ENCODE measurements around the gene CHAC1. TPM values are rescaled to one million over a fixed set of nuclear protein-coding genes. Genes with fewer than 3 reads are reported as not detected.

Gene CHAC1
- total RNA-seq, 1 experiment from 2014 or later, result 8.6 TPM

DNA sequence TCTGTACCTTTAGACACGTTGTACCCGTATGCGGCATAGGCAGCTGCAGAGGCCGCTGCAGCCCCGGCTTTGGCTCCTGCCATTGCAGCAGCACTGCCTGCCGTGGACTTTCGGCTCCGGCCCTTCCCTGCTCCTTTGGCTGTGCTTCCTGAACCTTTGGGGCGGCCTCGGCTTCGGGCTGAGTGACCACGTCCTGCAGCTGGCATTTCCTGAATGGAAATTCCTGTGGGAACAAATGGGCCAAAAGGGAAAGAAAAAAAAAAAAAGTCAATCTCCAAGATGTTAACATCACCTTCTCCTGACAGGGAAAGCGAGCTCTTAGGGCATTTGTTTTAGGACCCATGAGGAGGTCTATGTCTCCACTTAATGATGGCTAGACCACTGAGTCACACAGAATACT lies 29.6 kb downstream of the CHAC1 start:
- Histone ChIP-seq H3K27ac (no peak overlapping the region), H3K4me3 (no peak overlapping the region), H3K4me1 (replicated peaks; ENCODE audit: insufficient read depth) (no peaks in the 10 kb centered on the region), H3K9me2 (ENCODE audit: insufficient read depth) (no peaks in the 10 kb centered on the region), H4K20me1 (ENCODE audit: insufficient read depth) (no peaks in the 10 kb centered on the region), H3K36me3 (ENCODE audit: low read depth) (peaks cover 6% of the 10 kb centered on the region; the same call in 1 of the 2 replicates), H3F3A (ENCODE audit: insufficient read depth, low read depth) (no peaks in the 10 kb centered on the region), H3K9me3 (ENCODE audit: insufficient read depth, low read depth) (no peaks in the 10 kb centered on the region), H3K4me2 (no peak overlapping the region), H3K79me2 (ENCODE audit: low read depth) (no peaks in the 10 kb centered on the region), H3K27me3 (ENCODE audit: insufficient read depth, low read depth) (no peaks in the 10 kb centered on the region), H2AFZ (no peak overlapping the region)
- BruUV-seq (replicated peaks), result no TSS peak
- ChIA-PET POLR2A (ENCODE audit: unreplicated experiment) (interaction anchor here (0.7 to 1.3 kb wide), 2 partner anchors 43 to 765 kb away, joined by 7 to 13 read pairs; no protein-coding TSS in a partner anchor), CTCF (interaction anchor here (0.6 kb wide), 1 partner anchor 23 kb away, joined by 3 read pairs; no protein-coding TSS in a partner anchor)
- DNase-seq, result no peak
- intact Hi-C loops (cut with micrococcal nuclease; ENCODE audit: unreplicated experiment), result loop anchor here (10.0 kb wide), 1 partner anchor 112 kb away; no protein-coding TSS in a partner anchor
- TF ChIP-seq, protein P1, sequence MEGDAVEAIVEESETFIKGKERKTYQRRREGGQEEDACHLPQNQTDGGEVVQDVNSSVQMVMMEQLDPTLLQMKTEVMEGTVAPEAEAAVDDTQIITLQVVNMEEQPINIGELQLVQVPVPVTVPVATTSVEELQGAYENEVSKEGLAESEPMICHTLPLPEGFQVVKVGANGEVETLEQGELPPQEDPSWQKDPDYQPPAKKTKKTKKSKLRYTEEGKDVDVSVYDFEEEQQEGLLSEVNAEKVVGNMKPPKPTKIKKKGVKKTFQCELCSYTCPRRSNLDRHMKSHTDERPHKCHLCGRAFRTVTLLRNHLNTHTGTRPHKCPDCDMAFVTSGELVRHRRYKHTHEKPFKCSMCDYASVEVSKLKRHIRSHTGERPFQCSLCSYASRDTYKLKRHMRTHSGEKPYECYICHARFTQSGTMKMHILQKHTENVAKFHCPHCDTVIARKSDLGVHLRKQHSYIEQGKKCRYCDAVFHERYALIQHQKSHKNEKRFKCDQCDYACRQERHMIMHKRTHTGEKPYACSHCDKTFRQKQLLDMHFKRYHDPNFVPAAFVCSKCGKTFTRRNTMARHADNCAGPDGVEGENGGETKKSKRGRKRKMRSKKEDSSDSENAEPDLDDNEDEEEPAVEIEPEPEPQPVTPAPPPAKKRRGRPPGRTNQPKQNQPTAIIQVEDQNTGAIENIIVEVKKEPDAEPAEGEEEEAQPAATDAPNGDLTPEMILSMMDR (conservative IDR thresholded peaks at IDR 0.05), result no peak
- TF ChIP-seq EZH2 (IDR thresholded peaks at IDR 0.05; ENCODE audit: low read depth), result no peak

DNA sequence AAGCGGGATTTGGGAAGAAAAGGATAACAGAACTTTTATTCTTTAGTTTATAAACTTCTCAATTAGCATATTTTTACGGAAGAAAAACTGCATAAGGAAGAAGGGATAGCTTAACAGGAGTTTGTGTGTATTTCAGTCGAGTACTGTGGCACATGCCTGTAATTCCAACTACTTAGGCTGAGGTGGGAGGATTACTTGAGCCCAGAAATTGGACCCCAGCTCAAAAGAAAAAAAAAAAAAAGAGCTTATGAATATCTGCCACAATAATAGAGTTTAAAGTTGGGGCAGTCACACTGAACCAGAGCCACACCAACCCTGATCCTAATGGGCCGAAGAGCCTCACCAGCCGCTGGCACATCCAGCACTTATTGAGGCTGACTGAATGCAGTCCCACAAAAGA lies 31.1 kb downstream of the CHAC1 start:
- H4K20me1 ChIP-seq (ENCODE audit: insufficient read depth), result no peaks in the 10 kb centered on the region
- no peak for TF ChIP-seq EZH2 (IDR thresholded peaks at IDR 0.05; ENCODE audit: low read depth)
- TF ChIP-seq, protein P1 (conservative IDR thresholded peaks at IDR 0.05), result no peak
- no peaks in the 10 kb centered on the region for H3K4me1 ChIP-seq (replicated peaks; ENCODE audit: insufficient read depth)
- peaks cover 7% of the 10 kb centered on the region; the same call in 1 of the 2 replicates for H3K36me3 ChIP-seq (ENCODE audit: low read depth)
- BruUV-seq (replicated peaks), result no TSS peak
- no peak overlapping the region for H3K4me2 ChIP-seq
- H3K9me3 ChIP-seq (ENCODE audit: insufficient read depth, low read depth), result no peaks in the 10 kb centered on the region
- ChIA-PET CTCF (no interaction called here), POLR2A (ENCODE audit: unreplicated experiment) (interaction anchor here (0.6 kb wide), 1 partner anchor 31 kb away, joined by 3 read pairs; the partner anchor contains the start of gene CHAC1)
- no peak overlapping the region for H3K27ac ChIP-seq
- H3F3A ChIP-seq (ENCODE audit: insufficient read depth, low read depth), result no peaks in the 10 kb centered on the region
- H2AFZ ChIP-seq, result no peak overlapping the region
- no peak for DNase-seq
- H3K9me2 ChIP-seq (ENCODE audit: insufficient read depth), result no peaks in the 10 kb centered on the region
- intact Hi-C loops (cut with micrococcal nuclease; ENCODE audit: unreplicated experiment), result loop anchor here (10.0 kb wide), 1 partner anchor 110 kb away; no protein-coding TSS in a partner anchor
- H3K27me3 ChIP-seq (ENCODE audit: insufficient read depth, low read depth), result no peaks in the 10 kb centered on the region
- H3K4me3 ChIP-seq, result no peak overlapping the region
- no peaks in the 10 kb centered on the region for H3K79me2 ChIP-seq (ENCODE audit: low read depth)

DNA sequence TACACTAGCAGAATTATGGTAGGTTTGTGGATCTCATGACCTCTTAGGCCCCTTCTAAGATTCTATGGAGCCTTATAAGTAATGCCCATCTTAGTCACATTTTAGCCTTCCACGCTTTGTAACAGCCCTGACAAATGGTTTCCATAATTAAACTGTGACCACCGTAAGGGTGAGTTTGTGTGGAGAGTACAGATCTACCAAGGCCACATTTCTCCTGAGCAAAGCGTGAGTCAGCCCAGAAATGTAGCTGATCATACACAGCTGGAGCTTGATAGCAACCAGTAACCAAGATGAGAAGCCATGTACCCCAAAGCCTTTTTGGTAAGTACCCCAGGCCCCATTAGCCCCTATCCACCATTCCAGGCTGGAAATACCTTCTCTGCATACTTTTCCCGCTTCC lies 31.7 kb downstream of the CHAC1 start:
- H3K36me3 ChIP-seq (ENCODE audit: low read depth), result peaks cover 9% of the 10 kb centered on the region
- H2AFZ ChIP-seq, result no peak overlapping the region
- H3K27ac ChIP-seq, result no peak overlapping the region
- no peak for DNase-seq
- H3K79me2 ChIP-seq (ENCODE audit: low read depth), result no peaks in the 10 kb centered on the region
- no peaks in the 10 kb centered on the region for H3F3A ChIP-seq (ENCODE audit: insufficient read depth, low read depth)
- no peaks in the 10 kb centered on the region for H4K20me1 ChIP-seq (ENCODE audit: insufficient read depth)
- no peaks in the 10 kb centered on the region for H3K9me3 ChIP-seq (ENCODE audit: insufficient read depth, low read depth)
- POLR2A ChIA-PET (ENCODE audit: unreplicated experiment), result interaction anchor here (0.6 kb wide), 1 partner anchor 32 kb away, joined by 3 read pairs; the partner anchor contains the start of gene CHAC1
- no peaks in the 10 kb centered on the region for H3K4me1 ChIP-seq (replicated peaks; ENCODE audit: insufficient read depth)
- H3K27me3 ChIP-seq (ENCODE audit: insufficient read depth, low read depth), result no peaks in the 10 kb centered on the region
- no TSS peak for BruUV-seq (replicated peaks)
- intact Hi-C loops (cut with micrococcal nuclease; ENCODE audit: unreplicated experiment), result loop anchor here (10.0 kb wide), 1 partner anchor 110 kb away; no protein-coding TSS in a partner anchor
- no peak overlapping the region for H3K4me3 ChIP-seq
- no peaks in the 10 kb centered on the region for H3K9me2 ChIP-seq (ENCODE audit: insufficient read depth)
- no peak for TF ChIP-seq EZH2 (IDR thresholded peaks at IDR 0.05; ENCODE audit: low read depth)
- TF ChIP-seq, protein P1 (conservative IDR thresholded peaks at IDR 0.05), result no peak
- CTCF ChIA-PET, result no interaction called here
- no peak overlapping the region for H3K4me2 ChIP-seq

Data from PC-9 (cell line).